Activated gamma-delta T cell treated with Interleukin-2 at 50 U/mL for 16 hours (primary cell): ENCODE data around the gene DAPK2.

Experiments
- DNase-seq: peaks from one replicate; pipeline ENCODE4 v3.0.0-alpha.2; 2020

DAPK2 gene

GRCh38 chr15:63889831-63890230, 156.5 kb downstream of the DAPK2 start:
- no peak for DNase-seq

- DNase-seq: no peak
Measured at GRCh38 chr15:63888823-63889222, 157.5 kb downstream of the DAPK2 start.

DNA sequence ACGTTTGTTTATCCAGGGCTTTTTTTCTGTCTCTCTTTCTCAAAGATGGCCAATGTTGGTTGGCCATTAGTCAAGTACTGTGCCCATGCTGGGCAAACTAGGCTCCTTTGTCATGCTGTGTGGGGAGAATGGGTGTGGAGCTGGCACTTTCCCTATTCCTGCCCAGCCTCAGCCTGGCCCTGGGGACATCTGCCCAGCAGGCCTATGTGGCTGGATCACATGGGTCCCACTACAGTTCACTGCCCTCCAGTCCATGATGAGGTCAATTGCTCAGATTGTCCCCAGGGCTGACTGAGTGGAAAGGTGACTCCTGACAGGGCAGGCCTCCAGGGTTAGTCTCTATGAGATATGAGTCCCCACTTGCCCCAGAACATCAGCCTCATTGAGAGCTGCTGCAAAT, 158.1 kb downstream of the DAPK2 start:
- DNase-seq: no peak

- DNase-seq: no peak
Measured at GRCh38 chr15:63887630-63888029, 158.7 kb downstream of the DAPK2 start.

- DNase-seq: no peak
Measured at GRCh38 chr15:63884953-63885352, 161.3 kb downstream of the DAPK2 start.

DNA sequence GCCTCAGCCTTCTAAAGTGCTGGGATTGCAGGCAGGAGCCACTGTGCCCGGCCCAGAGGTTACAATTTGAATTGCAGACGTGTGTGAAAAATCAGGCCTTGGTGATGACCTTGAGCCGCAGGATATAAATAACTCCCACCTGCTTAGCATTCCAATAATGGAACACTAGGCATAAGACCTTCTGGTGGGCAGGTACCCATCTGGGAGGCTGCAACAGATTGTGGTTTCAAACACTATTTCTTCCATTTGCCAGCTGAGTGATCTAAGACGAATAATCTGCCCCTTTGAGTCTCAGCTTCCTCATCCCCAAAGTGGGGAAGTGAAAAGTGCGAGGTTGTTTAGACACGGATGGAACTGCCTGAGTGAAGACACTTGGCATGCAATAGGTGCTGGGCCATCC, 164.9 kb downstream of the DAPK2 start:
- DNase-seq: no peak

- no peak for DNase-seq
Measured at GRCh38 chr15:63880744-63881143, 165.5 kb downstream of the DAPK2 start.

DNA sequence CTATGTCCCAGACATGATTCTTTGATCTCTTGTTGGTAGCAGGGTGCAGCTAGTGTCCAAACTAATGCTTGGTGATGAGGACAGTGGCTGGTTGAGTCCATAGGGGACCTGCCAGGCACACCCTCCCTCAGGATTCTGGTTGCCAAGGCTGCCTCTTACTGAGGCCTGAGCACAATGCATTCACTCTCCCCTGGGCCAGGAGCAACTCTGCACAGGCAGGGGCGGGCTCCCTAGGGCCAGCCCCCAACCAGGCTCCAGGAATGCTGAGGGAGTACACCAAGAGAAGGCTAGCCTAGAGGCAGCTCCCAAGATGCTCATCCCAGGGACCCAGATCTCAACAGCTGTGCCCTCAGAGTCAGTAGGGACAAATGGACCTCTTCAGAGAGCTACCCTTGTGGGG, 166.3 kb downstream of the DAPK2 start:
- DNase-seq: no peak

DNA sequence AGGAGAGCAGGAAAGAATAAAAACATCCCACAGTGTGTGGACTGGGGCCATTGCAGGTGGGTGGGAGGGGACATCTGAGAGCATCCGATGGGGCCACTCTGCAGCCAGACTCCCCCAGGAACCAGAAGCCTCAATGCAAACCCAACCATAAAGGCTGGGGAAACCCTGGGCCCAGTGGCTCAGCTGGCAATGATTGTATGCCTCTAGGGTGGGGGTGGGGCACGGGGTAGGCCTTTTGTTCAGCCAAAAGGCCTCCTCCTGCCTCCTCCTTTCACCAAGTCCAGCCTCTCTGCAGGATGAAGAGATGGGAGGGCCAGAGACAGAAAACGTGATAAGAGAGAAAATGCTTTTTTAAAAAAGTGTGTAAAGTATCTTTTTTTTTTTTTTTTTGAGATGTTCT, 167.1 kb downstream of the DAPK2 start:
- no peak for DNase-seq

DNA sequence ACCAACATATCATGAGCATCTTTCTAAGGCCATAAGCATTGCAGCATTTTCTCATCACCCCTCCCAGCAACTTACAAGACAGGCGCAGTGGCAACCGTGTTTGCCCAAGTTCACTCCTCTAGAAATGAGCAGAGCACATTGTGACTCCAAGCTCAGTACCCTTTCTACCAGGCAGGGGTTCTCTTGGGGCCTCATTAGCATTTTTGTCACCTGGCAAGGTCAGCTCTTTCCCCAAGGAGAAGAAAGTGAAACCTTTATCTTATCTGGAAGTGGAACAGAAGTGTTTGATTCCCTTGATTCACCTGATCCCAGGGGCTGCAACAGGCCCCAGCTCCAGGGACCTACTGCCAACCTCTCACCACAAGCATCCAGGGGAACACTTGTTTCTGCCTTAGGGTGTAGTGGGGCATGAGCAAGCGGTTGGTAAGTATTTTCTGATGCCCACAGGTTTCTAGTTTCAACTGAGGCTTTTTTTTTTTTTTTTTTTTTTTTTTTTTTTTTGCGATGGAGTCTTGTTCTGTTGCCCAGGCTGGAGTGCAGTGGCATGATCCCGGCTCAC, 168.5 kb downstream of the DAPK2 start:
- DNase-seq: no peak

- DNase-seq: no peak
Measured at GRCh38 chr15:63876085-63876662, 170.1 kb downstream of the DAPK2 start.

GRCh38 chr15:63874616-63875015, 171.7 kb downstream of the DAPK2 start:
- no peak for DNase-seq

DNA sequence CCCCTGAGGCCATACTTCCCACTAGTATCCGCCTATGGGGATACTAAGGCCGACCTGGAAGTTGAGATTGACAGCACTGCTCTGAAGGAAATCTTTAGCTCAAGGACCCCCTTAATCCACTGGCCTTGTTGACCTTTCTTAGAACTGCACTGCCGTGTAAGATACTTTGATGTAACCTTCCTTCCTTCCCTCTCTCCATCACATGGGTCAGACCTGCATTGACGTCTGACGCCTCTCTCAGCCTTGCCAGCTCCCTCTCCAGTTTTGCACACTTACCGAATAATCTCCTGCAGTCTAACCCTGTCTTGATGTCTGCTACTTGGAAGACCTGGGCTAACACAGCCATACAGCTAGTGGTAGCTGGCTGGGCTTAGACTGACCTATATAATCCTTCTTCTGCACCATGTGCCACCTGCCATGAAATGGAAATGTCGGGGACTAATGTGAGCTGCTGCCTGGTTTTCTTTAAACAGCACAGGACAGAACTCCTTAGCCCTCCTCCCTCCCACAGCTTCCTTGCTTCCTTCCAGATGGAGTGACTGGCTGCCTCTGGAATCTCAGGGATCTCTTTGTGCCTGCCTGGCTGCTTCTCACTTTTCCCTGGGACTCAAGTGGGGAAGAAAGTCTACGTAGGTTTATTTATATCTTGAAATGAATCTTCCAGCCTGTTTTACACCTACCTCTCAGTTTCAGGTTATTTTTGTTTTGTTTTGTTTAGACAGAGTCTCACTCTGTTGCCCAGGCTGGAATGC, 173.3 kb downstream of the DAPK2 start:
- DNase-seq: no peak

- DNase-seq: no peak
Measured at GRCh38 chr15:63870487-63871209, 175.6 kb downstream of the DAPK2 start.

DNA sequence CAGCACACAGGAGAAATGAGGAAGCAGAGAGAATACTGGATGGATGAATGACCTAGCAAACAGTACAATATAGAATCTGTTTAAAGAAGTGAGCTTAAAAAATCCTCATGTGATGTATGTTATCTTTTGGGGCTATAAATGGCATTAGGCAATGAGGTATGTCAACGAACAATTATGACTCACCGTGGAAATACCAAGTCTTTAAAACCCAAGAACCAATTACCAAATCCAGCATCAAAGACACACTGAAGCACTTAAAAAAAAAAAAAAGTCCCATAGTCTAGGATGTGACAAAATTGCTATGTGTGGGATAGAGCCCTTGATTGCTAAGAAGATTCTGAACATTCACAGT, 176.3 kb downstream of the DAPK2 start:
- DNase-seq: no peak

DNA sequence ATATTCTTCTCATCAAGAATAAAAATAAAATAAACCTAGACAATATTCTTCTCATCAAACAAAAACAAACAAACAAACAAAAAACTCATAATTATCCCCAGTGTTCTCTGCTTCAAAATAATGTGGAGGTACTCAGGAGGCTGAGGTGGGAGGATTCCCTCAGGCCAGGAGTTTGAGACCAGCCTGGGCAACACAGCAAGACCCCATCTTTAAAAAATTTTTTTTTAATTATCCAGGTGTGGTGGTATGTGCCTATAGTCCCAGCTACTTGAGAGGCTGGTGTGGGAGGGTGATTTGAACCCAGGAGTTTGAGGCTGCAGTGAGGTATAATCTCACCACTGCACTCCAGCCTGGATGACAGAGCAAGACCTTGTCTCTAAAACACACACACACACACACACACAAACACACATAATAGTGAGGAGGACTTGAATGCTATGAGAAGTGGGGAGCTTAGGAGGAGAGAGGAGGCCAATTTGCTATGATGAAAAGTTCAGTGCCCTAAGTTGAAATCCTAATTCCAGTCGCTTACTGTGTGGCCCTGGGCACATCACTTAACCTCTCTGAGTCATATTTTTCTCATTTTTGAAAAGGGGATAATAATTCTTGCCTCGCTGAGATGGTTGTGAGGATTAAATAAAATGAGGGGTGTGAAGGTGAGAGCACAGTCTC, 176.8 kb downstream of the DAPK2 start:
- DNase-seq: no peak

GRCh38 chr15:63864186-63864585, 182.1 kb downstream of the DAPK2 start:
- DNase-seq: no peak

DNA sequence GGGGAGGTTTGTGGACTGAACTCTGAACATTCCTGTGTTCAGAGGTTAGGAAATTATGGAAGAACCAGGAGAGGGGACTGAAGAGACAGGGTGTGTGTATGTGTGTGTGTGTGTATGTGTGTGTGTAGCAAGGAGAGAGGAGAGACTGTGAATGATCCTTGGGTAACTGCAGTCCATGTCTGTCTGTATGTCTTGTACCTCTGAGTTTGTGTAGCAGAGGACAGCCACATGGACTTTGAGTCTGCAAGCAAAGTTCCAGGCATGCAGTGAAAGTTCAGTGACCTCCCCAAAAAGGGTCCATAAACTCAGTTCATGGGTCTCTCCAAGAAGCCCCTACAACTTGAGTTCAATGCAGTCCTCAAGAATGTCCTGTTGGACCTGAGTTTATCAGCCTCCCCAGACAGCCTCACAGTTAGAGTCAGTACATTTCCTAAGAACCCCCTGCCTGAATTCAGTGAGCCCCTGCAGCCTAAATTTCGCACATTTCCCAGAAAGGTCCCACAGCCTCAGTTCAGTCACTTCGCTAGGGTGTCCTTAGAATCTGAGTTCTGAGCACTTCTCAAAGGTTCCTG, 184.3 kb downstream of the DAPK2 start:
- no peak for DNase-seq

DNA sequence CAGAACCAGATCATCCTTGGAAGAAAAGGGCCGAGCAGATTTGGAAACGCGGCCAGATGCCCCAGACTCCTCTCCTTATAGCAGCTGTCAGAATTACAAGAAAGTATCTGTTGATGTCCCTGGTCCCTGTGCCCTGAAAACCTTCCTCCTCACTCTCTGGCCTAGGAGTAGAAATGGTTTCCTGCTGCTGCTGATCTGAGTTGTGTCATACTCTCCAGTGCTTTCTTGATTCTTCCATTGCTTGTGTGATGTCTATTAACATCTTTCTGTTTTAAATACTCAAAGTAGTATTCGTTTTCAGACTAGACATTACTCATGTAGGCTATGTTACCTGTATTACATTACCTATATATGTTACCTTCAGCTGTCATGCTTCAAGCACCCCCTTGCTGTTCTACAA, 185.7 kb downstream of the DAPK2 start:
- DNase-seq: no peak

DNA sequence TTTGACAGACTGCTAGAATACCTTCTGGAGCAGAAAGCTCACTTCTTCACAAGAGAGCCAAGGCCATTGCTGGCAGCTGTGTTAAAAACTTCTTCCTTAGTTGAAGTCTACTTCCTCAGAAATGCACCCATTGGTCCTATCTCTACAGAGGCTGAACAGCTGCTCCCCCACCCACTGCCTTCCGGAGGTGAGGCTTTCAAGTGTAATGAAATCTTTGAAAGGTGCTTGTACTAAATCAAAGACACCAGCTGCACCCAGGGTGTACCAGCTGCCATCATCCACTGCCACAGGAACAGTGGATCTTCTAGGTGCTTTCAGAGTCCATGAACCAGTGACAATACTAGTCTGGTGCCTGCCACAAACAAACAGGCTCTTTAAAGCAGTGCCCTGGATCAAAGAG, 186.1 kb downstream of the DAPK2 start:
- DNase-seq: peak; percentile 58

DNA sequence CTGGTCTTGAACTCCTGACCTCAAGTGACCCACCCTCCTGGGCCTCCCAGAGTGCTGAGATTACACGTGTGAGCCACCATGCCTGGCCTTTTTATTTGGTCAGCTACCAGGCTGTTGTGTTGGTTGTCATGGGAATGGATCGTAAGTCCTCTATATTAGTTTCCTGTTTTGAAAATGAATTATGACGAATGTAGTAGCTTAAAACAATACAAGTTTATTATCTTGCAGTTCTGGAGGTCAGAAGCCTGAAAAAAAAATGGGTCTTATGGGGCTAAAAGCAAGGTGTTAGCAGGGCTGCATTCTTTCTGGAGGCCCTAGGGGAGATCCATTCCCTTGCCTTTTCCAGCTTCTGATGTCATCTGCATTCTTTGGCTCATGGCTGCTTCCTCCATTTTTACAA, 187.4 kb downstream of the DAPK2 start:
- DNase-seq: no peak

GRCh38 chr15:63858448-63858847, 187.8 kb downstream of the DAPK2 start:
- no peak for DNase-seq

- no peak for DNase-seq
Measured at GRCh38 chr15:63857461-63857856, 188.8 kb downstream of the DAPK2 start.
